Occipital lobe (tissue), 2 donors: Measurements from ENCODE around the gene ITPR1. TPM values are rescaled to one million over a fixed set of nuclear protein-coding genes. Genes with fewer than 3 reads are reported as not detected.
A peak's percentile ranks its signal among the peaks of the same experiment; 100 is the strongest.

Experiments
- DNase-seq: peaks from one replicate; lab custom pipeline; 2025; lab: John Stamatoyannopoulos, UW
- total RNA-seq: library from RNA; depleted of rRNA; stranded (reverse); fragments of >200 nt; gene quantifications from one replicate; pipeline ENCODE4 v1.2.3, GENCODE V29; 2014

ITPR1 gene
- total RNA-seq, 1 donor from 2014 or later: 136 TPM

- DNase-seq: no peak
Observed at GRCh38 chr3:4772171-4772804, 279.1 kb downstream of the ITPR1 start.

DNA sequence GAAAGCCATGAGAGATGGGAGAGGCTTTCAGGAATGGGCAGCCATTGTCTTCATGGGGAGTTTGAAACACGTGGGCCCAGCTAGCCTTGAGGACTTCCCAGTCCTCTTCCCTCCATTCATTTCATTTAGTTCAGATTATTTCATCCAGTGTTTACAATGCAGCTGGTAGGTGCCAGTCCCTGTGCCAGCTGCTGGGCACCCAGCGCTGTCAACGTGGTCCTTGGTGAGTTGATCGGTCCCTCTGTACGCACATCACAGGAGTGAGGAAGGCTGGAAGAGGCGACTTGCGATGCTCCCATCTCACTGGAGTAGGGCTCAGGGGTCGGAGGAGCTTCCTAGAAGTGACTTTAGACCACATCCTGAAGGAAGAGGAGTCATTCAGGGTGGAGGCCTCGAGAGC is 279.7 kb downstream of the ITPR1 start:
- DNase-seq: no peak

DNA sequence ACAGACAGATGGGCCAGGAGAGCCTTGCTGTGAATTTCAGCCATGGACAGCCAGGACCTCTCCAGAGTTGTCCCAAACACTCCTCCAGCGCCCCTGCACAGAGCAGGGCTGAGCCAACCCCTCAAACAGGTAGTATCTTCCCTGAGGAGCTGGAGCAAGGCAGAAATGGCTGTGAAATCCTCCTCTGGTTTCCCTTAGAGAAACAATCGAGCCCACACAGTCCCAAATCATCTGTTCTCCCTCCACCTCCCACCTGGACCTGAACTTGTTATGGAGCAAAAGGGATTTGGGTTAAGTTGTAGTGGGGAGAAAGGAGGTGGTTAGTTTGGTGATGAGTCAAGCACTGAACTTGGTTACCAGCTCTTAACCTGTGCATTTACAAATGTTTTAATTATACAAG is 280.4 kb downstream of the ITPR1 start:
- no peak for DNase-seq

DNA sequence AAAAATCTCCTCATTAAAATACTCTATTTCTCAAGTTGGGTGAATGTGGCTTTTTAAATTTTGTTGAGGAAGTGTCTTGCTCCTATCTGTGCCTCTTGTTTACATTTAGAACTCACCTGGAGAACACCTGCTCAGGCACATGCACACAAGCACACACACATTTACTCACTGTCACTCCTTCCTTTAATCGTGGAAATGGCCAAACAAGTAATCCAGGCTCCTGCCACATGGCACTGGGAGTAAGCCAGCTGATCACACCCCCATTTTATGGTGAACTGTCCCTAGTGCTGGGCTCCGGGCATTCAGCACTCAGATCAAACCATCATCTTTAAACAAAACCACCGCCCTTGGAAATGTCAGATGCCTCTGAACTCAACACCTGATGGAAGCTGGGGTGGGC is 281.4 kb downstream of the ITPR1 start:
- DNase-seq: no peak

GRCh38 chr3:4776399-4776979 is 283.3 kb downstream of the ITPR1 start:
- no peak for DNase-seq

- no peak for DNase-seq
Observed at GRCh38 chr3:4776980-4777581, 283.9 kb downstream of the ITPR1 start.

DNA sequence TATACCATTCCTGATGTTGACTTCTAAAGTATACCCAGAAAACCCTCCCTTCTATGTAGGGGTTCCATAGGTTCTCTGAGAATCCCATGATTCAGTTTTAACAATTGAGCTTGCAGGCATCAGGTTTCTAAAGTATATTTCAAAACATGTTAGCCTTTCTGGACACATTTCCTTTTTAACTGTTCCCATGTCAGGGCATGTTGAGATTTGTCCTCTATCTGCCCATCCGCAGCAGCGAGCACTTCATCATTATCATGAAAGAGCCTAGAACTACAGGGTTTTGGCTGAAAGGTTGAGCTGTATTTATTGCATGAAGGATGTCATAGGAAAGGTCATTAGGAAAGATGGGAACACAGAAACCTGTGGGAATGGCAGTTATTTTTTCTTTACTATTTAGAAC is 285.0 kb downstream of the ITPR1 start:
- no peak for DNase-seq

DNA sequence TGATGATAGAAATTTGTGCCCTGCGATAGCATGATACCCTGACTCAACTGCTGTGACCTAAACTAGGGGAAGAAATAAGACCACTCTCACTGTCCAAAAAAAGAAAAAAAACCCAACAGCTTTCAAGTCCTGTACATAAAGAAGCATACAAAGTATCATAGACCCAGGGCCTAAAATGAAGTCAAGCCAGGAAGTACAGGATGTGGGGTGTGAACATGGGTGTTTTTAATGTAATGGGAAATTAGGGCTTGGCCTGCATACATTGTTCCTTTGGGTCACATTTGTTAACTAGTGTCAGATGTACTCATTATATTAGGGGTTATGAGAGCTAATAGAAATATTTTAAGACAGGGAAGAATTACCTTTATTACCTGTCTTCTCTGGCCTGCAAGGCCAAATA is 285.6 kb downstream of the ITPR1 start:
- DNase-seq: no peak

DNA sequence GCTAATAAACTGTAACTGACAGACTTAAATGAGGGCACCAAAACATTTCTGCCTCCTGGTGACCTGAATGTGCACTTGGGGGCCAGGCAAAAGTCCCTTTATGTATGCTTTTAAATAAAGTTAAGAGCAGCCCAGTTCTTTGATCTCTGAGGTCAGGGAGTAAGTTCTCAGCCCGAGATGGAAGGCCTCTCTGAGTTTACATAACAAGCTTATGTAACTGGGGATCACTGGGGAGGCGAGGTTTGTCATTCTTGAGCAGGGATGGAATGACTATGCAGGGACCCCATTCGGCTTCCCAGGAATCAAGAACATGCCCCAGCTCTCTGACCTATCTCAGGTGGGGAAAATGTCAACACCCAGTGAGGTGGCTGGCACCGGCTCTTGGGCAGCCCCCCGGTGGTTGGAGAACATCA is 287.4 kb downstream of the ITPR1 start:
- DNase-seq: no peak

GRCh38 chr3:4782095-4782494 is 288.9 kb downstream of the ITPR1 start:
- DNase-seq: no peak

- no peak for DNase-seq
Observed at GRCh38 chr3:4785551-4785950, 292.4 kb downstream of the ITPR1 start.

- no peak for DNase-seq
Observed at GRCh38 chr3:4786431-4786830, 293.3 kb downstream of the ITPR1 start.

DNA sequence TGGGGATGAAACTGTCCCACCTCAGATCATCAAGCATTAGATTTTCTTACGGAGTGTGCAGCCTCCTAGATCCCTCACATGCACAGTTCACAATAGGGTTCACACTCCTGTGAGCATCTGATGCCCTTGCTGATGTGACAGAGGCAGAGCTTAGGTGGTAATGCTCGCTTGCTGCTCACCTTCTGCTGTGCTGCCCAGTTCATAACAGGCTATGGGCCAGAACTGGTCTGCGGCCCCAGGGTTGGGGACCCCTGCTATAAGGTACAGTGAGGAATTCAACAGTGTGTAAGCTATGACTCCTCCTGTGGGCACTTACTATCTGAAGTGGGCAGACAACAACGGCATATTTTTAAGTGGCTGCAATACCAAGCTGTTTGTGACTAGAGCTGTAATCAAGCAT is 298.2 kb downstream of the ITPR1 start:
- no peak for DNase-seq

DNA sequence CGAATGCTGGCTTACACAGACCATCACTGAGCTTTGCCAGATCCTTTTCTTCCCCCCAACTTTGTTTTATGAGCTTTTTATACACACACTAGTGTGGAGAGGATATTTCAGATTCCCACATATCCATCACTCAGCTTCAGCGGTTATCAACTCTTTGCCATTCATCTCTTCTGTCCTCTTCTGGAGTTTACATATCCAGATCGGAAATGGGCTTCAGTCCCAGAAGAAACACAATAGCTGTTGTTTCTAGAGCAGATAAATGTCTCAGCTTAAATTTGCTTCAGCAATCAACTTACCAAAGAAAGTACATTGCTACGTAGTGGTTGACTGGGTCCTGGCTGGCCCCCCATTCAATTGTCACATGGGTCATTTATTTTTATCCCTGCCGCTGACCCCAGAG is 300.2 kb downstream of the ITPR1 start:
- no peak for DNase-seq

DNA sequence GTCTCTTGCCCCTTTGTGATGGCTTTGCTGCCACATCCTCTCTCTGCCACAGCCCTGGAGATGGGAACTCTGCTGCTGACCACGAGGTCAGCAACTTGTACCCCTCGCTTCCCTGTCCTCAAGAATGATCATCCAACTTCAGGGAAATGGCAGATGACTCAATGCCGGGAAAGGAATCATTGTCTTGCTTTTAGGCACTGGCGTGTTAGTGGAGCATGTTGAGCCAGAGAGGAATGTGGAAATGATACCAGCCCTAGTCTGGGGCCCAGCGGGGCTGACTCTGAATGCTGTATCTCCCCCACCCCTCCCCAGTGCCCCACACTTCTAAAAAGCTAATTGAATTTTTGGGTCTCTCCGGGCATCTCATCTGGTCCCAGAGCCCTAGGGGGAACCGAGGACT is 301.2 kb downstream of the ITPR1 start:
- no peak for DNase-seq

DNA sequence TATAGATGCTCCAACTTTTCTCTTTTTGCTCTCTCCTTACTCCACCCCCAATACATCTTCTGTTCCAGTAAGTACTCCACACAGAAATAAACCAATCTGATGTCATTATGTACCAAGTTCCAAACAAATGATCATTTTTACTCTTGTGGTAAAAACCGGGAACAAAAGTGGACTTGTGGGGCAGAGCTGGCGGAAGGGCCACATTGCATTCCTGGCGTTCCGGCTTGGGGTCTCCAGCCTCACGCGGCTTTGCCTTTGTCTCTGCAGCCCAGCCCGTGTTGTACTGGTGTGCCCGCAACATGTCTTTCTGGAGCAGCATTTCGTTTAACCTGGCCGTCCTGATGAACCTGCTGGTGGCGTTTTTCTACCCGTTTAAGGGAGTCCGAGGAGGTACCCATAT is 301.6 kb downstream of the ITPR1 start:
- DNase-seq: no peak

GRCh38 chr3:4795905-4796304 is 302.8 kb downstream of the ITPR1 start:
- DNase-seq: no peak

DNA sequence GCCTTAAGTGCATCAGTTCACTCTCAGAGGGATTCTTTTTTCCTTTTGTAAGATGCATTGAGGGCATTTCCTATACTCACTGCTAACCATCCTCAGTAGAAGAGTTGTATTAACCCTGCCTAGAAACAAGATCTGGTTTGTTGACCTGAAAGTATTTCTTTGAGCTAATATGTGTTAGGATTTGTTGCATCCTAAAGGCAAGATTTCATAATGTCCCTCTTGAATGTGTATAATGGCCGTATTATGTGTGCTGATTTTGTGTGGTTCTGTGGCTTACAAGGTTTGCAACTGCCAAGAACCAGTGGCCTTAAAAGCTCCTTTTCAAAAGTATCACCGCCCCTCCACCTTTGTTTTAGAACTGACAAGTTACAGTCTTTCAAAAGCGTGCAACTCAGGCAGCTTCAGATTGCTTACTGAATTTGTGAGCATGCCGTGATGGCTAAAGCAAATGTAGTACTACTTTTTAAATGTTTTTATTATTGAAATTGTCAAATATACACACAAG is 304.1 kb downstream of the ITPR1 start:
- no peak for DNase-seq

- DNase-seq: peak; percentile 40
Observed at GRCh38 chr3:4799266-4800256, 306.4 kb downstream of the ITPR1 start.

- no peak for DNase-seq
Observed at GRCh38 chr3:4800595-4800994, 307.4 kb downstream of the ITPR1 start.

DNA sequence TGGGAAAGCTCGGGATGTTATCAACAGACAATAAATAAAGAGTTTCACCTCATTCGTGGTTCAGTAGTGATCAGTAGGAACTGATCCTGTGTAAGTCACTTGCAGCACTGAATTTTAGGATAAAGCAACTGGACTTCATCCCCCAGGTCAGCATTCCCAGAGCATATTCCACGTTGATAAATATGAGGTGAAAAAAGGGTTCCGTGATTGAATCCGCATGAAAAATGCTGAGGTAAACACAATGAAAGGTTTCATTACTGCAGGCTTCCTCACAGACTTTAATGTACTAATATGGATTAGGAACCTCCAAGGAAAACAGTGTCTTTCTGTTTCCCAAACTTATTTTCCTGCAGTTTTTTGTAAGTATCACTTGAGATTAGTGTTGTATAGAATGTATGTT is 308.7 kb downstream of the ITPR1 start:
- DNase-seq: no peak

GRCh38 chr3:4802903-4803302 is 309.8 kb downstream of the ITPR1 start:
- no peak for DNase-seq
